ENCODE results near the gene CCNB2.

- TF ChIP-seq POLR2A (IDR thresholded peaks at IDR 0.05; ENCODE audit: control extremely low read depth in 1 of 2, low read depth in 2 of 2, low read length in 2 of 2) (no peak), HDAC6 (IDR thresholded peaks at IDR 0.05; ENCODE audit: low read depth, low read length) (no peak), CTCF (IDR thresholded peaks at IDR 0.05; ENCODE audit: control extremely low read depth in 1 of 3, insufficient read depth in 1 of 3, low read depth in 1 of 3, low read length in 3 of 3) (no peak), EZH2 (IDR thresholded peaks at IDR 0.05; ENCODE audit: low read depth, low read length, severe bottlenecking) (no peak), POLR2AphosphoS5 (IDR thresholded peaks at IDR 0.05; ENCODE audit: low read depth, low read length) (no peak), RFX5 (IDR thresholded peaks at IDR 0.05; ENCODE audit: borderline replicate concordance, low read depth, low read length) (no peak), SRF (IDR thresholded peaks at IDR 0.05; ENCODE audit: low read depth, low read length) (no peak)
Measured at GRCh38 chr15:59147666-59148065, 42.7 kb downstream of the CCNB2 start.
